ENCODE measurements around the gene NTF4. TPM values are rescaled to one million over a fixed set of nuclear protein-coding genes. Genes with fewer than 3 reads are reported as not detected.
A peak's percentile ranks its signal among the peaks of the same experiment; 100 is the strongest.

NTF4 gene
- total RNA-seq, 2 donors from 2014 or later, result 5.0 to 8.9 TPM

- Histone ChIP-seq H3K4me3 (ENCODE audit: low read length) (no peak overlapping the region), H3K9me3 (ENCODE audit: control insufficient read depth, low read length) (no peaks in the 10 kb centered on the region), H3K36me3 (ENCODE audit: control insufficient read depth, insufficient read depth, low read length) (peaks cover 57% of the 10 kb centered on the region), H3K27me3 (ENCODE audit: control insufficient read depth, insufficient read depth, low read length, poor library complexity, severe bottlenecking) (no peaks in the 10 kb centered on the region), H3K4me1 (ENCODE audit: control insufficient read depth, insufficient read depth, low read length) (no peaks in the 10 kb centered on the region), H3K27ac (ENCODE audit: low read depth, low read length) (no peak overlapping the region), H3K9ac (ENCODE audit: extremely low read depth, low read length, poor library complexity, severe bottlenecking) (no peak overlapping the region)
- Mint-ChIP-seq H3K4me3 (no peak overlapping the region), H3K4me1 (peaks cover 7% of the 10 kb centered on the region), H3K27ac (peak overlapping the region; percentile 45), H3K9me3 (no peaks in the 10 kb centered on the region), H3K36me3 (ENCODE audit: low read depth) (peaks cover 43% of the 10 kb centered on the region), H3K27me3 (ENCODE audit: insufficient read depth) (peaks cover 1% of the 10 kb centered on the region)
- DNase-seq, result no peak
- WGBS, 2 experiments (ENCODE audit: insufficient coverage in 1 of 2, insufficient read length in 1 of 2), result 93% methylated on average over 5 of the region's 5 CpGs
- TF ChIP-seq CTCF (conservative IDR thresholded peaks at IDR 0.05), result no peak
Measured at GRCh38 chr19:49109051-49109450, 44.4 kb upstream of the NTF4 start.

GRCh38 chr19:49107625-49108459 lies 43.2 kb upstream of the NTF4 start:
- Histone ChIP-seq H3K4me1 (ENCODE audit: control insufficient read depth, insufficient read depth, low read length) (no peaks in the 10 kb centered on the region), H3K27me3 (ENCODE audit: control insufficient read depth, insufficient read depth, low read length, poor library complexity, severe bottlenecking) (no peaks in the 10 kb centered on the region), H3K9me3 (ENCODE audit: control insufficient read depth, low read length) (no peaks in the 10 kb centered on the region), H3K4me3 (ENCODE audit: low read length) (no peak overlapping the region), H3K36me3 (ENCODE audit: control insufficient read depth, insufficient read depth, low read length) (peaks cover 67% of the 10 kb centered on the region), H3K27ac (ENCODE audit: low read depth, low read length) (no peak overlapping the region), H3K9ac (ENCODE audit: extremely low read depth, low read length, poor library complexity, severe bottlenecking) (no peak overlapping the region)
- no peak for DNase-seq
- WGBS, 2 experiments (ENCODE audit: insufficient coverage in 1 of 2, insufficient read length in 1 of 2), result 95 to 97% methylated on average over 68 to 93 of the region's 93 CpGs
- Mint-ChIP-seq H3K4me1 (peaks cover 4% of the 10 kb centered on the region), H3K27ac (no peak overlapping the region), H3K9me3 (no peaks in the 10 kb centered on the region), H3K4me3 (no peak overlapping the region), H3K36me3 (ENCODE audit: low read depth) (peaks cover 46% of the 10 kb centered on the region), H3K27me3 (ENCODE audit: insufficient read depth) (no peaks in the 10 kb centered on the region)
- no peak for TF ChIP-seq CTCF (conservative IDR thresholded peaks at IDR 0.05)

GRCh38 chr19:49106648-49107135 lies 42.1 kb upstream of the NTF4 start:
- peak; percentile 93 for TF ChIP-seq CTCF (conservative IDR thresholded peaks at IDR 0.05)
- Mint-ChIP-seq H3K36me3 (ENCODE audit: low read depth) (peaks cover 56% of the 10 kb centered on the region), H3K27me3 (ENCODE audit: insufficient read depth) (no peaks in the 10 kb centered on the region), H3K9me3 (no peaks in the 10 kb centered on the region), H3K4me1 (peaks cover 2% of the 10 kb centered on the region), H3K27ac (peak overlapping the region; percentile 84), H3K4me3 (no peak overlapping the region)
- Histone ChIP-seq H3K27ac (ENCODE audit: low read depth, low read length) (peak overlapping the region; percentile 44), H3K4me3 (ENCODE audit: low read length) (no peak overlapping the region), H3K9me3 (ENCODE audit: control insufficient read depth, low read length) (no peaks in the 10 kb centered on the region), H3K27me3 (ENCODE audit: control insufficient read depth, insufficient read depth, low read length, poor library complexity, severe bottlenecking) (no peaks in the 10 kb centered on the region), H3K4me1 (ENCODE audit: control insufficient read depth, insufficient read depth, low read length) (no peaks in the 10 kb centered on the region), H3K36me3 (ENCODE audit: control insufficient read depth, insufficient read depth, low read length) (peaks cover 76% of the 10 kb centered on the region), H3K9ac (ENCODE audit: extremely low read depth, low read length, poor library complexity, severe bottlenecking) (no peak overlapping the region)
- WGBS, 2 experiments (ENCODE audit: insufficient coverage in 1 of 2, insufficient read length in 1 of 2), result 76 to 80% methylated on average over 10 to 12 of the region's 12 CpGs
- peak; percentile 92 for DNase-seq
